ENCODE data around the gene BBS7.

- TF ChIP-seq, protein P1, sequence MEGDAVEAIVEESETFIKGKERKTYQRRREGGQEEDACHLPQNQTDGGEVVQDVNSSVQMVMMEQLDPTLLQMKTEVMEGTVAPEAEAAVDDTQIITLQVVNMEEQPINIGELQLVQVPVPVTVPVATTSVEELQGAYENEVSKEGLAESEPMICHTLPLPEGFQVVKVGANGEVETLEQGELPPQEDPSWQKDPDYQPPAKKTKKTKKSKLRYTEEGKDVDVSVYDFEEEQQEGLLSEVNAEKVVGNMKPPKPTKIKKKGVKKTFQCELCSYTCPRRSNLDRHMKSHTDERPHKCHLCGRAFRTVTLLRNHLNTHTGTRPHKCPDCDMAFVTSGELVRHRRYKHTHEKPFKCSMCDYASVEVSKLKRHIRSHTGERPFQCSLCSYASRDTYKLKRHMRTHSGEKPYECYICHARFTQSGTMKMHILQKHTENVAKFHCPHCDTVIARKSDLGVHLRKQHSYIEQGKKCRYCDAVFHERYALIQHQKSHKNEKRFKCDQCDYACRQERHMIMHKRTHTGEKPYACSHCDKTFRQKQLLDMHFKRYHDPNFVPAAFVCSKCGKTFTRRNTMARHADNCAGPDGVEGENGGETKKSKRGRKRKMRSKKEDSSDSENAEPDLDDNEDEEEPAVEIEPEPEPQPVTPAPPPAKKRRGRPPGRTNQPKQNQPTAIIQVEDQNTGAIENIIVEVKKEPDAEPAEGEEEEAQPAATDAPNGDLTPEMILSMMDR (IDR thresholded peaks at IDR 0.05), result no peak
- TF ChIP-seq POLR2AphosphoS5 (IDR thresholded peaks at IDR 0.05), result no peak
Observed at GRCh38 chr4:121799208-121799823, 71.0 kb downstream of the BBS7 start.
